SK-N-SH (cell line): ENCODE results near the gene MS4A10.

ENCODE experiments used
- EP300 ChIP-seq, 2 experiments: IDR thresholded peaks; 2 replicates each; pipeline versions ENCODE4 v1.4.0 to v1.6.1; 2012; ENCODE audit warnings: borderline replicate concordance in 1 of 2, low read depth in 1 of 2, low read length in 1 of 2
- MAX ChIP-seq: IDR thresholded peaks from 2 replicates; pipeline ENCODE4 v1.4.0; 2012; ENCODE audit warnings: low read depth
- NRF1 ChIP-seq: IDR thresholded peaks from 2 replicates; pipeline ENCODE4 v1.6.1; 2012; ENCODE audit warnings: low read depth, mild to moderate bottlenecking, low read length
- POLR2AphosphoS5 ChIP-seq: IDR thresholded peaks from 2 replicates; pipeline ENCODE4 v1.6.1; 2012; ENCODE audit warnings: low read depth, low read length
- RAD21 ChIP-seq: IDR thresholded peaks from 2 replicates; pipeline ENCODE4 v1.6.1; 2012; ENCODE audit warnings: mild to moderate bottlenecking, low read length
- TEAD4 ChIP-seq: IDR thresholded peaks from 2 replicates; pipeline ENCODE4 v1.4.0; 2012; ENCODE audit warnings: mild to moderate bottlenecking, borderline replicate concordance; ENCODE audit not compliant: insufficient read depth
- TF ChIP-seq, protein P1 (sequence below): fragments of 200-600 bp; sonication (generic); IDR thresholded peaks from 2 replicates; pipeline ENCODE4 v1.6.1; 2017; ENCODE audit warnings: antibody characterized with exemption, mild to moderate bottlenecking, moderate library complexity
- TF ChIP-seq, protein P2 (sequence below): IDR thresholded peaks from 2 replicates; pipeline ENCODE4 v1.6.1; 2012; ENCODE audit warnings: mild to moderate bottlenecking, low read depth, low read length, moderate library complexity

- TF ChIP-seq POLR2AphosphoS5 (no peak), NRF1 (no peak), RAD21 (no peak), MAX (no peak), EP300 (IDR thresholded peaks at IDR 0.05; ENCODE audit: borderline replicate concordance in 1 of 2, low read depth in 1 of 2, low read length in 1 of 2) (no peak), TEAD4 (no peak)
- TF ChIP-seq, protein P1, sequence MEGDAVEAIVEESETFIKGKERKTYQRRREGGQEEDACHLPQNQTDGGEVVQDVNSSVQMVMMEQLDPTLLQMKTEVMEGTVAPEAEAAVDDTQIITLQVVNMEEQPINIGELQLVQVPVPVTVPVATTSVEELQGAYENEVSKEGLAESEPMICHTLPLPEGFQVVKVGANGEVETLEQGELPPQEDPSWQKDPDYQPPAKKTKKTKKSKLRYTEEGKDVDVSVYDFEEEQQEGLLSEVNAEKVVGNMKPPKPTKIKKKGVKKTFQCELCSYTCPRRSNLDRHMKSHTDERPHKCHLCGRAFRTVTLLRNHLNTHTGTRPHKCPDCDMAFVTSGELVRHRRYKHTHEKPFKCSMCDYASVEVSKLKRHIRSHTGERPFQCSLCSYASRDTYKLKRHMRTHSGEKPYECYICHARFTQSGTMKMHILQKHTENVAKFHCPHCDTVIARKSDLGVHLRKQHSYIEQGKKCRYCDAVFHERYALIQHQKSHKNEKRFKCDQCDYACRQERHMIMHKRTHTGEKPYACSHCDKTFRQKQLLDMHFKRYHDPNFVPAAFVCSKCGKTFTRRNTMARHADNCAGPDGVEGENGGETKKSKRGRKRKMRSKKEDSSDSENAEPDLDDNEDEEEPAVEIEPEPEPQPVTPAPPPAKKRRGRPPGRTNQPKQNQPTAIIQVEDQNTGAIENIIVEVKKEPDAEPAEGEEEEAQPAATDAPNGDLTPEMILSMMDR, result no peak
- TF ChIP-seq, protein P2, sequence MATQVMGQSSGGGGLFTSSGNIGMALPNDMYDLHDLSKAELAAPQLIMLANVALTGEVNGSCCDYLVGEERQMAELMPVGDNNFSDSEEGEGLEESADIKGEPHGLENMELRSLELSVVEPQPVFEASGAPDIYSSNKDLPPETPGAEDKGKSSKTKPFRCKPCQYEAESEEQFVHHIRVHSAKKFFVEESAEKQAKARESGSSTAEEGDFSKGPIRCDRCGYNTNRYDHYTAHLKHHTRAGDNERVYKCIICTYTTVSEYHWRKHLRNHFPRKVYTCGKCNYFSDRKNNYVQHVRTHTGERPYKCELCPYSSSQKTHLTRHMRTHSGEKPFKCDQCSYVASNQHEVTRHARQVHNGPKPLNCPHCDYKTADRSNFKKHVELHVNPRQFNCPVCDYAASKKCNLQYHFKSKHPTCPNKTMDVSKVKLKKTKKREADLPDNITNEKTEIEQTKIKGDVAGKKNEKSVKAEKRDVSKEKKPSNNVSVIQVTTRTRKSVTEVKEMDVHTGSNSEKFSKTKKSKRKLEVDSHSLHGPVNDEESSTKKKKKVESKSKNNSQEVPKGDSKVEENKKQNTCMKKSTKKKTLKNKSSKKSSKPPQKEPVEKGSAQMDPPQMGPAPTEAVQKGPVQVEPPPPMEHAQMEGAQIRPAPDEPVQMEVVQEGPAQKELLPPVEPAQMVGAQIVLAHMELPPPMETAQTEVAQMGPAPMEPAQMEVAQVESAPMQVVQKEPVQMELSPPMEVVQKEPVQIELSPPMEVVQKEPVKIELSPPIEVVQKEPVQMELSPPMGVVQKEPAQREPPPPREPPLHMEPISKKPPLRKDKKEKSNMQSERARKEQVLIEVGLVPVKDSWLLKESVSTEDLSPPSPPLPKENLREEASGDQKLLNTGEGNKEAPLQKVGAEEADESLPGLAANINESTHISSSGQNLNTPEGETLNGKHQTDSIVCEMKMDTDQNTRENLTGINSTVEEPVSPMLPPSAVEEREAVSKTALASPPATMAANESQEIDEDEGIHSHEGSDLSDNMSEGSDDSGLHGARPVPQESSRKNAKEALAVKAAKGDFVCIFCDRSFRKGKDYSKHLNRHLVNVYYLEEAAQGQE, result no peak
Measured at GRCh38 chr11:60765355-60765754, 19.8 kb upstream of the MS4A10 start.
